ENCODE results near the gene CLK4. TPM values are rescaled to one million over a fixed set of nuclear protein-coding genes. Genes with fewer than 3 reads are reported as not detected.

The CLK4 gene
- total RNA-seq, 5 donors from 2014 or later (not counting 1 experiment from before 2014, with no cell fraction given) = 83.2 to 93.5 (median 86.5) TPM

- DNase-seq = no peak
- POLR2A ChIA-PET = no interaction called here
- CTCF ChIA-PET = no interaction called here
- H3K27me3 ChIP-seq (replicated peaks in 1 of 2; ENCODE audit: control insufficient read depth in 2 of 2, extremely low read depth in 1 of 2, insufficient read depth in 2 of 2, low read length in 1 of 2) = peaks cover 9 to 41% of the 10 kb centered on the region in 2 experiments
- Mint-ChIP-seq H3K36me3 (no peaks in the 10 kb centered on the region), H3K4me1 (no peaks in the 10 kb centered on the region), H3K4me3 (no peak overlapping the region), H3K9me3 (peaks cover 0 to 1% (median under 1%) of the 10 kb centered on the region in 3 donors), H3K27ac (no peak overlapping the region), H3K27me3 (peaks cover 33 to 46% of the 10 kb centered on the region in 2 donors)
- ATAC-seq (replicated peaks in 1 of 4) = no peak
- no peaks in the 10 kb centered on the region for H3K4me1 ChIP-seq (ENCODE audit: control insufficient read depth in 1 of 2, extremely low read depth in 1 of 2, insufficient read depth in 2 of 2, low read length in 2 of 2)
- H3K36me3 ChIP-seq (ENCODE audit: control insufficient read depth in 2 of 2, extremely low read depth in 1 of 2, insufficient read depth in 1 of 2, low read length in 1 of 2) = no peaks in the 10 kb centered on the region
- no peak overlapping the region for H3K27ac ChIP-seq (ENCODE audit: low read length)
- no peak overlapping the region for H3K4me3 ChIP-seq (ENCODE audit: control insufficient read depth in 1 of 2, extremely low read depth in 1 of 2, low read length in 1 of 2)
- 88% methylated on average over 6 of the region's 7 CpGs for WGBS (ENCODE audit: insufficient coverage)
- no peaks in the 10 kb centered on the region for H3K9me3 ChIP-seq
Measured at GRCh38 chr5:178577944-178578343, 48.9 kb downstream of the CLK4 start.

- no peak overlapping the region for H3K27ac Mint-ChIP-seq
- Histone ChIP-seq H3K4me3 (ENCODE audit: control insufficient read depth in 1 of 2, extremely low read depth in 1 of 2, low read length in 1 of 2) (no peak overlapping the region), H3K36me3 (ENCODE audit: control insufficient read depth in 2 of 2, extremely low read depth in 1 of 2, insufficient read depth in 1 of 2, low read length in 1 of 2) (no peaks in the 10 kb centered on the region), H3K9me3 (no peaks in the 10 kb centered on the region), H3K27me3 (replicated peaks in 1 of 2; ENCODE audit: control insufficient read depth in 2 of 2, extremely low read depth in 1 of 2, insufficient read depth in 2 of 2, low read length in 1 of 2) (peaks cover 9 to 38% of the 10 kb centered on the region in 2 experiments), H3K4me1 (ENCODE audit: control insufficient read depth in 1 of 2, extremely low read depth in 1 of 2, insufficient read depth in 2 of 2, low read length in 2 of 2) (no peaks in the 10 kb centered on the region), H3K27ac (ENCODE audit: low read length) (no peak overlapping the region)
- no peak for DNase-seq
- peaks cover 0 to 6% (median 5%) of the 10 kb centered on the region in 3 donors for H3K9me3 Mint-ChIP-seq
- ATAC-seq (replicated peaks in 1 of 4) = no peak
- CTCF ChIA-PET = no interaction called here
- 33% methylated on average over 28 of the region's 31 CpGs for WGBS (ENCODE audit: insufficient coverage)
- no peak overlapping the region for H3K4me3 Mint-ChIP-seq
- peaks cover 35 to 49% of the 10 kb centered on the region in 2 donors for H3K27me3 Mint-ChIP-seq
- POLR2A ChIA-PET = no interaction called here
- no peaks in the 10 kb centered on the region for H3K4me1 Mint-ChIP-seq
- no peaks in the 10 kb centered on the region for H3K36me3 Mint-ChIP-seq
Measured at GRCh38 chr5:178577376-178577839, 49.4 kb downstream of the CLK4 start.

GRCh38 chr5:178576591-178577351 lies 50.1 kb downstream of the CLK4 start:
- Mint-ChIP-seq H3K9me3 (peaks cover 0 to 10% (median 5%) of the 10 kb centered on the region in 3 donors), H3K4me1 (no peaks in the 10 kb centered on the region), H3K4me3 (no peak overlapping the region), H3K27ac (no peak overlapping the region), H3K36me3 (no peaks in the 10 kb centered on the region), H3K27me3 (peaks cover 35 to 53% of the 10 kb centered on the region in 2 donors)
- DNase-seq (no peak), ATAC-seq (replicated peaks in 1 of 4) (no peak)
- peaks cover 9 to 34% of the 10 kb centered on the region in 2 experiments for H3K27me3 ChIP-seq (replicated peaks in 1 of 2; ENCODE audit: control insufficient read depth in 2 of 2, extremely low read depth in 1 of 2, insufficient read depth in 2 of 2, low read length in 1 of 2)
- H3K36me3 ChIP-seq (ENCODE audit: control insufficient read depth in 2 of 2, extremely low read depth in 1 of 2, insufficient read depth in 1 of 2, low read length in 1 of 2) = no peaks in the 10 kb centered on the region
- H3K27ac ChIP-seq (ENCODE audit: low read length) = no peak overlapping the region
- no peaks in the 10 kb centered on the region for H3K9me3 ChIP-seq
- CTCF ChIA-PET = no interaction called here
- H3K4me3 ChIP-seq (ENCODE audit: control insufficient read depth in 1 of 2, extremely low read depth in 1 of 2, low read length in 1 of 2) = no peak overlapping the region
- POLR2A ChIA-PET = no interaction called here
- 9% methylated on average over 91 of the region's 92 CpGs for WGBS (ENCODE audit: insufficient coverage)
- no peaks in the 10 kb centered on the region for H3K4me1 ChIP-seq (ENCODE audit: control insufficient read depth in 1 of 2, extremely low read depth in 1 of 2, insufficient read depth in 2 of 2, low read length in 2 of 2)

- H3K4me3 ChIP-seq (ENCODE audit: control insufficient read depth in 1 of 2, extremely low read depth in 1 of 2, low read length in 1 of 2) = no peak overlapping the region
- POLR2A ChIA-PET = no interaction called here
- peaks cover 9 to 31% of the 10 kb centered on the region in 2 experiments for H3K27me3 ChIP-seq (replicated peaks in 1 of 2; ENCODE audit: control insufficient read depth in 2 of 2, extremely low read depth in 1 of 2, insufficient read depth in 2 of 2, low read length in 1 of 2)
- no peak overlapping the region for H3K27ac ChIP-seq (ENCODE audit: low read length)
- no peaks in the 10 kb centered on the region for H3K36me3 ChIP-seq (ENCODE audit: control insufficient read depth in 2 of 2, extremely low read depth in 1 of 2, insufficient read depth in 1 of 2, low read length in 1 of 2)
- Mint-ChIP-seq H3K36me3 (no peaks in the 10 kb centered on the region), H3K4me3 (no peak overlapping the region), H3K27me3 (peaks cover 42 to 47% of the 10 kb centered on the region in 2 donors), H3K4me1 (no peaks in the 10 kb centered on the region), H3K27ac (no peak overlapping the region), H3K9me3 (peaks cover 0 to 10% (median 5%) of the 10 kb centered on the region in 3 donors)
- WGBS (ENCODE audit: insufficient coverage) = 90% methylated on average over 2 of the region's 7 CpGs
- CTCF ChIA-PET = no interaction called here
- DNase-seq = no peak
- no peaks in the 10 kb centered on the region for H3K9me3 ChIP-seq
- no peak for ATAC-seq (replicated peaks in 1 of 4)
- no peaks in the 10 kb centered on the region for H3K4me1 ChIP-seq (ENCODE audit: control insufficient read depth in 1 of 2, extremely low read depth in 1 of 2, insufficient read depth in 2 of 2, low read length in 2 of 2)
Measured at GRCh38 chr5:178573216-178573615, 53.6 kb downstream of the CLK4 start.

DNA sequence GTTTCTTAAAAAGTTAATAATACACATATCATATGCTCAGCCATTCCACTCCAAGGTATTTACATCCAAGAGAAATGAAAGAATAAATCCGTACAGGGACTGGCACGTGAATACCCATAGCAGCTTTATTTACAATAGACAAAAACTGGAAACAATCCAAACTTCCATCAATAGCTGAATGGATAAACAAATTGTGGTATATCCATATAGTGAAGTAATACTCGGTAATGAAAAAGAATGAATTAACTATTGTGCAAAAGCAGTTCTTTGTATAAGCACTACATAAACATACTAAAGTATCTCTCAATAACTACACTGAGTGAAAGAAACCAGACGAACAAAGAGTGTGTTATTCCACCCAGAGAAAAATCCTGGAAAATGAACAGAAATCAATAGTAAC lies 54.2 kb downstream of the CLK4 start:
- Mint-ChIP-seq H3K4me3 (no peak overlapping the region), H3K4me1 (no peaks in the 10 kb centered on the region), H3K36me3 (no peaks in the 10 kb centered on the region), H3K27ac (no peak overlapping the region), H3K9me3 (peaks cover 0 to 10% (median 5%) of the 10 kb centered on the region in 3 donors), H3K27me3 (peaks cover 39 to 42% of the 10 kb centered on the region in 2 donors)
- peaks cover 5 to 25% of the 10 kb centered on the region in 2 experiments for H3K27me3 ChIP-seq (replicated peaks in 1 of 2; ENCODE audit: control insufficient read depth in 2 of 2, extremely low read depth in 1 of 2, insufficient read depth in 2 of 2, low read length in 1 of 2)
- no peaks in the 10 kb centered on the region for H3K4me1 ChIP-seq (ENCODE audit: control insufficient read depth in 1 of 2, extremely low read depth in 1 of 2, insufficient read depth in 2 of 2, low read length in 2 of 2)
- CTCF ChIA-PET = no interaction called here
- no peaks in the 10 kb centered on the region for H3K36me3 ChIP-seq (ENCODE audit: control insufficient read depth in 2 of 2, extremely low read depth in 1 of 2, insufficient read depth in 1 of 2, low read length in 1 of 2)
- WGBS (ENCODE audit: insufficient coverage) = no CpG with 5 or more reads among the region's 4 CpGs
- no peak overlapping the region for H3K27ac ChIP-seq (ENCODE audit: low read length)
- ATAC-seq (replicated peaks in 1 of 4) = no peak
- POLR2A ChIA-PET = no interaction called here
- DNase-seq = no peak
- no peak overlapping the region for H3K4me3 ChIP-seq (ENCODE audit: control insufficient read depth in 1 of 2, extremely low read depth in 1 of 2, low read length in 1 of 2)
- no peaks in the 10 kb centered on the region for H3K9me3 ChIP-seq

- Mint-ChIP-seq H3K9me3 (peaks cover 0 to 10% (median 5%) of the 10 kb centered on the region in 3 donors), H3K36me3 (no peaks in the 10 kb centered on the region), H3K4me1 (no peaks in the 10 kb centered on the region), H3K27ac (no peak overlapping the region), H3K27me3 (peaks cover 31 to 39% of the 10 kb centered on the region in 2 donors), H3K4me3 (no peak overlapping the region)
- Histone ChIP-seq H3K4me3 (ENCODE audit: control insufficient read depth in 1 of 2, extremely low read depth in 1 of 2, low read length in 1 of 2) (no peak overlapping the region), H3K9me3 (no peaks in the 10 kb centered on the region), H3K4me1 (ENCODE audit: control insufficient read depth in 1 of 2, extremely low read depth in 1 of 2, insufficient read depth in 2 of 2, low read length in 2 of 2) (no peaks in the 10 kb centered on the region), H3K36me3 (ENCODE audit: control insufficient read depth in 2 of 2, extremely low read depth in 1 of 2, insufficient read depth in 1 of 2, low read length in 1 of 2) (no peaks in the 10 kb centered on the region), H3K27me3 (replicated peaks in 1 of 2; ENCODE audit: control insufficient read depth in 2 of 2, extremely low read depth in 1 of 2, insufficient read depth in 2 of 2, low read length in 1 of 2) (peaks cover 0 to 10% of the 10 kb centered on the region in 2 experiments), H3K27ac (ENCODE audit: low read length) (no peak overlapping the region)
- ChIA-PET CTCF (no interaction called here), POLR2A (no interaction called here)
- ATAC-seq (replicated peaks in 1 of 4) (no peak), DNase-seq (no peak)
- WGBS (ENCODE audit: insufficient coverage) = no CpG with 5 or more reads among the region's 2 CpGs
Measured at GRCh38 chr5:178569485-178569884, 57.4 kb downstream of the CLK4 start.
